Measurements from ENCODE around the gene SRPK2.
"Not testable (repeated sequence)": the region's sequence is repeated elsewhere in the genome, so short reads cannot be mapped to it uniquely, and the experiment has no call there.

The SRPK2 gene

GRCh38 chr7:105305633-105306032 lies 83.1 kb downstream of the SRPK2 start:
- FAIRE-seq, result no peak
- DNase-seq (ENCODE audit: insufficient read length, low spot score), result no peak

- DNase-seq (ENCODE audit: insufficient read length, low spot score), result peak; percentile 12
- FAIRE-seq, result peak; percentile 90
Observed at GRCh38 chr7:105304040-105304895, 84.5 kb downstream of the SRPK2 start.

- not testable (repeated sequence) for FAIRE-seq; DNase-seq (ENCODE audit: insufficient read length, low spot score)
Observed at GRCh38 chr7:105300587-105300986, 88.1 kb downstream of the SRPK2 start.

- FAIRE-seq (peak; percentile 73), DNase-seq (ENCODE audit: insufficient read length, low spot score) (peak; percentile 30)
Observed at GRCh38 chr7:105298439-105298894, 90.3 kb downstream of the SRPK2 start.

- FAIRE-seq (peak; percentile 48), DNase-seq (ENCODE audit: insufficient read length, low spot score) (no peak)
Observed at GRCh38 chr7:105297985-105298384, 90.7 kb downstream of the SRPK2 start.

GRCh38 chr7:105297309-105297708 lies 91.4 kb downstream of the SRPK2 start:
- DNase-seq (ENCODE audit: insufficient read length, low spot score) (no peak), FAIRE-seq (no peak)

GRCh38 chr7:105296491-105296890 lies 92.2 kb downstream of the SRPK2 start:
- DNase-seq (ENCODE audit: insufficient read length, low spot score) (no peak), FAIRE-seq (no peak)

- FAIRE-seq (no peak), DNase-seq (ENCODE audit: insufficient read length, low spot score) (no peak)
Observed at GRCh38 chr7:105295596-105296352, 92.9 kb downstream of the SRPK2 start.

GRCh38 chr7:105294482-105294881 lies 94.2 kb downstream of the SRPK2 start:
- FAIRE-seq; DNase-seq (ENCODE audit: insufficient read length, low spot score): not testable (repeated sequence)

GRCh38 chr7:105289704-105290103 lies 99.0 kb downstream of the SRPK2 start:
- FAIRE-seq (peak; percentile 76), DNase-seq (ENCODE audit: insufficient read length, low spot score) (no peak)

- DNase-seq (ENCODE audit: insufficient read length, low spot score) (no peak), FAIRE-seq (no peak)
Observed at GRCh38 chr7:105286441-105286840, 102.3 kb downstream of the SRPK2 start.

GRCh38 chr7:105285118-105285874 lies 103.4 kb downstream of the SRPK2 start:
- FAIRE-seq (no peak), DNase-seq (ENCODE audit: insufficient read length, low spot score) (no peak)

GRCh38 chr7:105284014-105284413 lies 104.7 kb downstream of the SRPK2 start:
- FAIRE-seq (no peak), DNase-seq (ENCODE audit: insufficient read length, low spot score) (no peak)

- no peak for FAIRE-seq
- no peak for DNase-seq (ENCODE audit: insufficient read length, low spot score)
Observed at GRCh38 chr7:105281966-105282365, 106.8 kb downstream of the SRPK2 start.

- FAIRE-seq (peak; percentile 92), DNase-seq (ENCODE audit: insufficient read length, low spot score) (peak; percentile 56)
Observed at GRCh38 chr7:105279688-105280007, 109.1 kb downstream of the SRPK2 start.

GRCh38 chr7:105278973-105279687 lies 109.6 kb downstream of the SRPK2 start:
- DNase-seq (ENCODE audit: insufficient read length, low spot score), result no peak
- FAIRE-seq, result no peak

- no peak for DNase-seq (ENCODE audit: insufficient read length, low spot score)
- FAIRE-seq, result no peak
Observed at GRCh38 chr7:105278565-105278964, 110.2 kb downstream of the SRPK2 start.

GRCh38 chr7:105277341-105277740 lies 111.4 kb downstream of the SRPK2 start:
- DNase-seq (ENCODE audit: insufficient read length, low spot score) (no peak), FAIRE-seq (peak; percentile 66)

- DNase-seq (ENCODE audit: insufficient read length, low spot score), result no peak
- no peak for FAIRE-seq
Observed at GRCh38 chr7:105270117-105270516, 118.6 kb downstream of the SRPK2 start.

- no peak for DNase-seq (ENCODE audit: insufficient read length, low spot score)
Observed at GRCh38 chr7:105269397-105269796, 119.3 kb downstream of the SRPK2 start.

More at GRCh38 chr7:105269397-105269796, 119.3 kb downstream of the SRPK2 start:
- no peak for FAIRE-seq
